Activated CD4-positive, alpha-beta T cell treated with anti-CD3 and anti-CD28 coated beads for 4 hours (primary cell): ENCODE results near the gene BMP4.

Source experiments
- DNase-seq, 2 donors: peaks; one replicate each; pipeline ENCODE4 v3.0.0-alpha.2; 2020

The BMP4 gene

GRCh38 chr14:53943751-53944083 lies 12.9 kb downstream of the BMP4 start:
- DNase-seq = no peak

- no peak for DNase-seq
These were observed 13.5 kb downstream of the BMP4 start for GRCh38 chr14:53942970-53943750.

GRCh38 chr14:53938136-53938837 lies 18.3 kb downstream of the BMP4 start:
- no peak for DNase-seq

- no peak for DNase-seq
These were observed 21.7 kb downstream of the BMP4 start for GRCh38 chr14:53934778-53935414.

- DNase-seq = no peak
These were observed 23.7 kb downstream of the BMP4 start for GRCh38 chr14:53932966-53933365.

GRCh38 chr14:53929871-53930715 lies 26.5 kb downstream of the BMP4 start:
- peak in 1 of 2 donors; percentile 10 for DNase-seq

GRCh38 chr14:53927171-53927570 lies 29.5 kb downstream of the BMP4 start:
- DNase-seq = no peak

- no peak for DNase-seq
These were observed 31.3 kb downstream of the BMP4 start for GRCh38 chr14:53925201-53925766.

GRCh38 chr14:53924753-53925152 lies 31.9 kb downstream of the BMP4 start:
- DNase-seq = no peak

- no peak for DNase-seq
These were observed 35.6 kb downstream of the BMP4 start for GRCh38 chr14:53921027-53921426.

GRCh38 chr14:53916239-53916638 lies 40.4 kb downstream of the BMP4 start:
- no peak for DNase-seq

- no peak for DNase-seq
These were observed 41.1 kb downstream of the BMP4 start for GRCh38 chr14:53915364-53916014.

- no peak for DNase-seq
These were observed 44.6 kb downstream of the BMP4 start for GRCh38 chr14:53912021-53912420.

- no peak for DNase-seq
These were observed 48.2 kb downstream of the BMP4 start for GRCh38 chr14:53908416-53908815.

GRCh38 chr14:53902307-53902706 lies 54.3 kb downstream of the BMP4 start:
- no peak for DNase-seq

- DNase-seq = no peak
These were observed 56.1 kb downstream of the BMP4 start for GRCh38 chr14:53900499-53900898.
